DND-41 (cell line): ENCODE measurements around the gene LRP8.

ENCODE experiments used
- CTCF ChIP-seq: IDR thresholded peaks from 2 replicates; pipeline ENCODE4 v1.5.1; 2012; ENCODE audit warnings: borderline replicate concordance, low read length, moderate library complexity, mild to moderate bottlenecking; ENCODE audit not compliant: poor library complexity, severe bottlenecking; ENCODE audit errors: extremely low read depth
- EZH2 ChIP-seq: IDR thresholded peaks from 3 replicates; pipeline ENCODE4 v1.6.1; 2012; ENCODE audit warnings: borderline replicate concordance, low read depth, mild to moderate bottlenecking, moderate library complexity, low read length, inconsistent platforms; ENCODE audit not compliant: severe bottlenecking

GRCh38 chr1:53260631-53261247, 67.1 kb downstream of the LRP8 start:
- TF ChIP-seq CTCF (no peak), EZH2 (no peak)
